HEK293 (cell line): ENCODE data around the gene TMEM131L.

ENCODE experiments used
- FEZF1 ChIP-seq: fragments of 450-650 bp; formaldehyde crosslinking; IDR thresholded peaks from 2 replicates; pipeline ENCODE4 v1.5.1; 2016; ENCODE audit warnings: missing biosample characterization, missing genetic modification characterization
- IKZF3 ChIP-seq: fragments of 450-650 bp; IDR thresholded peaks from 2 replicates; pipeline ENCODE4 v1.5.0; 2018; ENCODE audit warnings: missing biosample characterization, mild to moderate bottlenecking, missing genetic modification characterization, moderate library complexity
- KLF1 ChIP-seq: fragments of 450-650 bp; formaldehyde crosslinking; IDR thresholded peaks from 2 replicates; pipeline ENCODE4 v1.5.1; 2016; ENCODE audit warnings: missing biosample characterization, missing genetic modification characterization
- KLF10 ChIP-seq: fragments of 450-650 bp; IDR thresholded peaks from 2 replicates; pipeline ENCODE4 v1.5.1; 2018; ENCODE audit warnings: missing biosample characterization, mild to moderate bottlenecking, missing genetic modification characterization
- OVOL3 ChIP-seq: fragments of 450-650 bp; formaldehyde crosslinking; IDR thresholded peaks from 2 replicates; pipeline ENCODE4 v1.5.1; 2016; ENCODE audit warnings: missing biosample characterization, missing genetic modification characterization
- PRDM10 ChIP-seq: fragments of 450-650 bp; formaldehyde crosslinking; IDR thresholded peaks from 2 replicates; pipeline ENCODE4 v1.5.1; 2016; ENCODE audit warnings: missing biosample characterization, missing genetic modification characterization
- SCRT2 ChIP-seq: fragments of 450-650 bp; formaldehyde crosslinking; IDR thresholded peaks from 2 replicates; pipeline ENCODE4 v1.5.1; 2016; ENCODE audit warnings: missing biosample characterization, missing genetic modification characterization
- SETDB1 ChIP-seq: IDR thresholded peaks from one replicate; pipeline ENCODE4 v1.6.1; 2017; ENCODE audit warnings: mild to moderate bottlenecking, low read length, moderate library complexity, mixed read lengths; ENCODE audit not compliant: insufficient read length
- SP3 ChIP-seq: fragments of 450-650 bp; formaldehyde crosslinking; IDR thresholded peaks from 2 replicates; pipeline ENCODE4 v1.5.1; 2016; ENCODE audit warnings: missing biosample characterization, missing genetic modification characterization
- SP7 ChIP-seq: fragments of 450-650 bp; formaldehyde crosslinking; IDR thresholded peaks from 2 replicates; pipeline ENCODE4 v1.5.1; 2016; ENCODE audit warnings: missing biosample characterization, missing genetic modification characterization
- TRIM28 ChIP-seq: IDR thresholded peaks from 2 replicates; pipeline ENCODE4 v1.6.1; 2011; ENCODE audit warnings: low read length, control low read depth, borderline replicate concordance
- YY1 ChIP-seq: fragments of 450-650 bp; formaldehyde crosslinking; IDR thresholded peaks from 2 replicates; pipeline ENCODE4 v1.5.1; 2018; ENCODE audit warnings: missing biosample characterization, missing genetic modification characterization
- ZNF157 ChIP-seq: fragments of 450-650 bp; formaldehyde crosslinking; IDR thresholded peaks from 2 replicates; pipeline ENCODE4 v1.5.1; 2016; ENCODE audit warnings: missing biosample characterization, missing genetic modification characterization
- ZNF169 ChIP-seq: fragments of 450-650 bp; formaldehyde crosslinking; IDR thresholded peaks from 2 replicates; pipeline ENCODE4 v1.5.1; 2016; ENCODE audit warnings: missing biosample characterization, missing genetic modification characterization
- ZNF202 ChIP-seq: fragments of 450-650 bp; formaldehyde crosslinking; IDR thresholded peaks from 2 replicates; pipeline ENCODE4 v1.5.1; 2016; ENCODE audit warnings: missing biosample characterization, missing genetic modification characterization, borderline replicate concordance
- ZNF24 ChIP-seq: fragments of 450-650 bp; formaldehyde crosslinking; IDR thresholded peaks from 2 replicates; pipeline ENCODE4 v1.5.1; 2016; ENCODE audit warnings: missing biosample characterization, missing genetic modification characterization
- ZNF335 ChIP-seq: fragments of 450-650 bp; formaldehyde crosslinking; conservative IDR thresholded peaks from 2 replicates; pipeline ENCODE4 v1.5.1; 2016; ENCODE audit warnings: missing biosample characterization, missing genetic modification characterization
- ZNF433 ChIP-seq: fragments of 450-650 bp; formaldehyde crosslinking; IDR thresholded peaks from 2 replicates; pipeline ENCODE4 v1.5.1; 2016; ENCODE audit warnings: missing biosample characterization, missing genetic modification characterization, low read depth
- ZNF521 ChIP-seq: fragments of 450-650 bp; formaldehyde crosslinking; IDR thresholded peaks from 2 replicates; pipeline ENCODE4 v1.5.1; 2017; ENCODE audit warnings: missing biosample characterization, mild to moderate bottlenecking, missing genetic modification characterization
- ZNF549 ChIP-seq: fragments of 450-650 bp; IDR thresholded peaks from 2 replicates; pipeline ENCODE4 v1.5.1; 2018; ENCODE audit warnings: missing biosample characterization, missing genetic modification characterization, mild to moderate bottlenecking, inconsistent platforms, moderate library complexity
- ZNF555 ChIP-seq: fragments of 450-650 bp; formaldehyde crosslinking; conservative IDR thresholded peaks from 2 replicates; pipeline ENCODE4 v1.5.1; 2017; ENCODE audit warnings: missing biosample characterization, mild to moderate bottlenecking, missing genetic modification characterization, inconsistent platforms
- ZNF596 ChIP-seq: fragments of 450-650 bp; IDR thresholded peaks from 2 replicates; pipeline ENCODE4 v1.5.0; 2018; ENCODE audit warnings: missing biosample characterization, mild to moderate bottlenecking, missing genetic modification characterization, moderate library complexity
- ZNF600 ChIP-seq: fragments of 450-650 bp; formaldehyde crosslinking; IDR thresholded peaks from 2 replicates; pipeline ENCODE4 v1.5.1; 2016; ENCODE audit warnings: missing biosample characterization, missing genetic modification characterization
- ZNF623 ChIP-seq: fragments of 450-650 bp; formaldehyde crosslinking; IDR thresholded peaks from 2 replicates; pipeline ENCODE4 v1.5.1; 2016; ENCODE audit warnings: missing biosample characterization, missing genetic modification characterization
- ZNF658 ChIP-seq: fragments of 450-650 bp; formaldehyde crosslinking; IDR thresholded peaks from 2 replicates; pipeline ENCODE4; 2016; ENCODE audit warnings: missing biosample characterization, missing genetic modification characterization
- ZNF660 ChIP-seq: fragments of 450-650 bp; IDR thresholded peaks from 2 replicates; pipeline ENCODE4 v1.5.1; 2018; ENCODE audit warnings: missing biosample characterization, mild to moderate bottlenecking, missing genetic modification characterization
- ZNF704 ChIP-seq: fragments of 450-650 bp; formaldehyde crosslinking; IDR thresholded peaks from 2 replicates; pipeline ENCODE4 v1.5.1; 2016; ENCODE audit warnings: missing biosample characterization, missing genetic modification characterization
- ZNF843 ChIP-seq: fragments of 450-650 bp; formaldehyde crosslinking; IDR thresholded peaks from 2 replicates; pipeline ENCODE4 v1.5.1; 2016; ENCODE audit warnings: missing biosample characterization, missing genetic modification characterization
- ZSCAN30 ChIP-seq: fragments of 450-650 bp; IDR thresholded peaks from 2 replicates; pipeline ENCODE4 v1.5.1; 2018; ENCODE audit warnings: missing biosample characterization, mild to moderate bottlenecking, missing genetic modification characterization, moderate library complexity
- TF ChIP-seq, protein P1 (sequence below): fragments of 450-650 bp; formaldehyde crosslinking; IDR thresholded peaks from 2 replicates; pipeline ENCODE4 v1.5.1; 2017; ENCODE audit warnings: missing biosample characterization, missing genetic modification characterization
- TF ChIP-seq, protein P2 (sequence below): fragments of 450-650 bp; formaldehyde crosslinking; IDR thresholded peaks from 2 replicates; pipeline ENCODE4 v1.5.1; 2017; ENCODE audit warnings: missing biosample characterization, missing genetic modification characterization
- TF ChIP-seq, protein P3 (sequence below): fragments of 450-650 bp; formaldehyde crosslinking; IDR thresholded peaks from 2 replicates; pipeline ENCODE4 v1.5.1; 2016; ENCODE audit warnings: missing biosample characterization, missing genetic modification characterization

TMEM131L gene

DNA sequence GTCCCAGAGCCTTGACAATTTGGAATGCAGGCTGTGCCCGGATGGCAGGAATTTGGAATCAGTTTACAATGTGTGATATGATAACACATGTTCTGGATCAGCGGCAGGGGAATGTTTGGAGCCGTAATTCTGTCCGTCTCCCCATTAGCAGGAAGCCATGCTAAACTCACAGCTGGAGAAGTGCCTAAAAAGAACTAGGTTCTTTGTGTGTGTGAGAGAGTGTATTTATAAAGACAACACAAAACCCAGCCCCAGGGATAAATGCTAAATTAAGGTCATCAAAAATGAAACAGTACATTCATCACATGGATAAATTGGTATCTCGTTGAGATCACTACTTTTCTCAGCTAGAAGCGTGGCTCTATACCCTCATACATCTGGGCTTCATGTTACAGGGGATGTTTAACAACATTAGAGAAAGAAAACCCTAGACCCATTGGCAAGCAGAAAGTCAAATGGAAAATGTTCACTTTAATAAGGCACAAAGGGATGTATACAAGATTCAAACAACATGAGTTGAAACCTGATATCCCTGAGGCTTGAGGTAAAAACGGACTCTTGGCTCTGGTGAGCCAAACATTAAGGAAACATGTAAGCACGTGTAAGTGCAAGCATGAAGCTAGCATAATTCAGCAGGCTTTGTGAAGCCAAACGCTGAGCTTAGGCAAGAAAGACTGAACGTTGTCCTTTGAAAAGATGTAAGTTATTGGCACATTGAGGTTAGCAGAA lies 18.0 kb upstream of the TMEM131L start (continued):
- TF ChIP-seq ZNF704 (tag by site-specific recombination), result no peak
- TF ChIP-seq ZNF843 (tag by site-specific recombination), result peak; percentile 63
- no peak for TF ChIP-seq SP7 (tag by site-specific recombination)
- peak; percentile 50 for TF ChIP-seq ZNF335 (tag by site-specific recombination)
- peak; percentile 69 for TF ChIP-seq TRIM28
- no peak for TF ChIP-seq ZNF658
- no peak for TF ChIP-seq ZNF433 (tag by site-specific recombination)
- TF ChIP-seq ZNF549 (tag by site-specific recombination), result no peak
- no peak for TF ChIP-seq ZNF202 (tag by site-specific recombination)
- no peak for TF ChIP-seq ZNF169 (tag by site-specific recombination)
- peak; percentile 63; the same call in 1 of the 2 replicates for TF ChIP-seq ZNF596 (tag by site-specific recombination)
- TF ChIP-seq, protein P1, sequence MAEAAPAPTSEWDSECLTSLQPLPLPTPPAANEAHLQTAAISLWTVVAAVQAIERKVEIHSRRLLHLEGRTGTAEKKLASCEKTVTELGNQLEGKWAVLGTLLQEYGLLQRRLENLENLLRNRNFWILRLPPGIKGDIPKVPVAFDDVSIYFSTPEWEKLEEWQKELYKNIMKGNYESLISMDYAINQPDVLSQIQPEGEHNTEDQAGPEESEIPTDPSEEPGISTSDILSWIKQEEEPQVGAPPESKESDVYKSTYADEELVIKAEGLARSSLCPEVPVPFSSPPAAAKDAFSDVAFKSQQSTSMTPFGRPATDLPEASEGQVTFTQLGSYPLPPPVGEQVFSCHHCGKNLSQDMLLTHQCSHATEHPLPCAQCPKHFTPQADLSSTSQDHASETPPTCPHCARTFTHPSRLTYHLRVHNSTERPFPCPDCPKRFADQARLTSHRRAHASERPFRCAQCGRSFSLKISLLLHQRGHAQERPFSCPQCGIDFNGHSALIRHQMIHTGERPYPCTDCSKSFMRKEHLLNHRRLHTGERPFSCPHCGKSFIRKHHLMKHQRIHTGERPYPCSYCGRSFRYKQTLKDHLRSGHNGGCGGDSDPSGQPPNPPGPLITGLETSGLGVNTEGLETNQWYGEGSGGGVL, result no peak
- peak; percentile 72 for TF ChIP-seq FEZF1 (tag by site-specific recombination)
- TF ChIP-seq, protein P2, sequence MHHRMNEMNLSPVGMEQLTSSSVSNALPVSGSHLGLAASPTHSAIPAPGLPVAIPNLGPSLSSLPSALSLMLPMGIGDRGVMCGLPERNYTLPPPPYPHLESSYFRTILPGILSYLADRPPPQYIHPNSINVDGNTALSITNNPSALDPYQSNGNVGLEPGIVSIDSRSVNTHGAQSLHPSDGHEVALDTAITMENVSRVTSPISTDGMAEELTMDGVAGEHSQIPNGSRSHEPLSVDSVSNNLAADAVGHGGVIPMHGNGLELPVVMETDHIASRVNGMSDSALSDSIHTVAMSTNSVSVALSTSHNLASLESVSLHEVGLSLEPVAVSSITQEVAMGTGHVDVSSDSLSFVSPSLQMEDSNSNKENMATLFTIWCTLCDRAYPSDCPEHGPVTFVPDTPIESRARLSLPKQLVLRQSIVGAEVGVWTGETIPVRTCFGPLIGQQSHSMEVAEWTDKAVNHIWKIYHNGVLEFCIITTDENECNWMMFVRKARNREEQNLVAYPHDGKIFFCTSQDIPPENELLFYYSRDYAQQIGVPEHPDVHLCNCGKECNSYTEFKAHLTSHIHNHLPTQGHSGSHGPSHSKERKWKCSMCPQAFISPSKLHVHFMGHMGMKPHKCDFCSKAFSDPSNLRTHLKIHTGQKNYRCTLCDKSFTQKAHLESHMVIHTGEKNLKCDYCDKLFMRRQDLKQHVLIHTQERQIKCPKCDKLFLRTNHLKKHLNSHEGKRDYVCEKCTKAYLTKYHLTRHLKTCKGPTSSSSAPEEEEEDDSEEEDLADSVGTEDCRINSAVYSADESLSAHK (tag by site-specific recombination), result peak; percentile 65
- 0 out of 2 replicates have a peak, but pooled peaks have one; percentile 3 for TF ChIP-seq ZSCAN30 (tag by site-specific recombination)
- no peak for TF ChIP-seq ZNF521 (tag by site-specific recombination)
- no peak for TF ChIP-seq KLF1 (tag by site-specific recombination)
- TF ChIP-seq YY1 (tag by site-specific recombination), result no peak
- 0 out of 2 replicates have a peak, but pooled peaks have one; percentile 39 for TF ChIP-seq OVOL3 (tag by site-specific recombination)
- TF ChIP-seq SETDB1, result no peak
- no peak for TF ChIP-seq ZNF623 (tag by site-specific recombination)
- 0 out of 2 replicates have a peak, but pooled peaks have one; percentile 16 for TF ChIP-seq ZNF24
- TF ChIP-seq IKZF3 (tag by site-specific recombination), result no peak
- TF ChIP-seq, protein P3, sequence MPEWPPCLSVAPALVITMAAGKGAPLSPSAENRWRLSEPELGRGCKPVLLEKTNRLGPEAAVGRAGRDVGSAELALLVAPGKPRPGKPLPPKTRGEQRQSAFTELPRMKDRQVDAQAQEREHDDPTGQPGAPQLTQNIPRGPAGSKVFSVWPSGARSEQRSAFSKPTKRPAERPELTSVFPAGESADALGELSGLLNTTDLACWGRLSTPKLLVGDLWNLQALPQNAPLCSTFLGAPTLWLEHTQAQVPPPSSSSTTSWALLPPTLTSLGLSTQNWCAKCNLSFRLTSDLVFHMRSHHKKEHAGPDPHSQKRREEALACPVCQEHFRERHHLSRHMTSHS (tag by site-specific recombination), result no peak
- TF ChIP-seq SP3 (tag by site-specific recombination), result no peak
- peak; percentile 80 for TF ChIP-seq PRDM10 (tag by site-specific recombination)
- no peak for TF ChIP-seq ZNF555
- TF ChIP-seq SCRT2 (tag by site-specific recombination), result no peak
- no peak for TF ChIP-seq ZNF157 (tag by site-specific recombination)
- TF ChIP-seq KLF10 (tag by site-specific recombination), result 0 out of 2 replicates have a peak, but pooled peaks have one; percentile 26
- TF ChIP-seq ZNF600, result peak; percentile 71; the same call in 1 of the 2 replicates
- no peak for TF ChIP-seq ZNF660
